Inflammatory macrophage treated with lipopolysaccharide for 4 hours (primary cell): Measurements from ENCODE around the gene CTNND2.

Experiments used
- DNase-seq: peaks from one replicate; pipeline ENCODE4 v3.0.0-alpha.2; 2020

CTNND2 gene

DNA sequence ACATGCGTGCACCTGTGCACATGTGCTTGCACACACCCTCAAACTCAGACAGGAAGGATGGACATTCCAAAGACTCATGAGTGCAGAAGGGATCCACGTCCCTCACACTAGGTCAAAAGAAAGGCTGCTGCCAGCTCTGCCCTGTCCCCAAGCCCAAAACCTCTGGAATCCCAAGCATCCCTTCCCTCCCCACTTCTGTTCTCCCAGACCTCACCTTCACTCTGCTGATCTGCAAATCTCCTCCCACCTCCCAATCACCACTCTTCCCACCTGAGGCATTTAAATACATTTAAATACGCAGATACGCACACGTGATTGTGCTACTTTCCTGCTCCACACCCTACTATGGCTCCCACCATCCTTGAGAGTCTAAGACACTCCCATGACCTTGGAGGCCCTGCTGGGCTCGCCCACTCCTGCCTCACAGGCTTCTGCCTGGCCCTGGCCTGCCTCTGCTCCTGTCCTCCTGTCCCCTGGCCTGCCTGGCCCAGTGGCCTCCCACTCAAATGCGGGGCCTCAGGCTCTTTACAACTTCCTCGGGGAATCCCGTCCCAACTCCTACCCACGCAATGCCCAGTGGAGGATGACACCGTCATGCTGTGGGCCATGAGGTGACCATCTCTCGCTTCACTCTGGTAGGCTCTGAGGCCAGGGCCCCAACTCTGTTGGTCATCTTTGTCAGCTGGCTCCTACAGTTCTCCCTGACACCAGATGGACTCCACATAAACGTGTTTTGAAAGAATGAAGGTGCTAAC lies 664.8 kb downstream of the CTNND2 start:
- peak; percentile 8 for DNase-seq

DNA sequence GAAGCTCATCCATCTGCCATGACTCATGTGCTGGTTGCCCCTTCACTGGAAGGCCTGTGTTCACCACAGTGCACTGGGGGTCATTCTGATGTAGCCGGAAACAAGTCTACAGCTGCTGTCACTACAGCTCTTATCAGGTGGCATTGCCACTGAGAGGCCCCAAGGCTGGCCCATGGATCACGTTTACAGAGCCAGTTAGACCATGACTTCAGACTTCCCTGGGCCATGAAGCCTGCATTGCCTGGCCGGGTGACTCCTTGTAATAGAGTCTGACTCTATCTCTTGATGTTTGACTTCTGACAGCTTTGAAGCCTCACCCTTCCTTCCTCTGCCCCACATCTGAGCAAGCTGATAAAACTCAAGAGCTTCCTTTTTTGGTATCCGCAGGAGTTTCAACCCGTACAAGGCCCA lies 669.7 kb downstream of the CTNND2 start:
- peak; percentile 18 for DNase-seq

DNA sequence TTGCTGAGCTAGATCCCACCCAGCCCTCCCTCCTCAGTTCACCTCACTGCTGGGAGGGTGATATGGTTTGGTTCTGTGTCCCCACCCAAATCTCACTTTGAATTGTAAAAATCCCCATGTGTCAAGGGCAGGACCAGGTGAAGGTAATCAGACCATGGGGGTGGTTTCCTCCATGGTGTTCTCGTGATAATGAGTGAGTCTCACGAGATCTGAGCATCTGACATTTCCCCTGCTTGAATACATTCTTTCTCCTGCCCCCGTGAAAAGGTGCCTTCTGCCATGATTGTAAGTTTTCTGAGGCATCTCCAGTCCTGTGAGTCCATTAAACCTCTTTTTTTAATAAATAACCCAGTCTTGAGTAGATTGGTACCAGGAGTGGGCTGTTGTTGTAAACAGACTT lies 673.4 kb downstream of the CTNND2 start:
- DNase-seq, result no peak

DNA sequence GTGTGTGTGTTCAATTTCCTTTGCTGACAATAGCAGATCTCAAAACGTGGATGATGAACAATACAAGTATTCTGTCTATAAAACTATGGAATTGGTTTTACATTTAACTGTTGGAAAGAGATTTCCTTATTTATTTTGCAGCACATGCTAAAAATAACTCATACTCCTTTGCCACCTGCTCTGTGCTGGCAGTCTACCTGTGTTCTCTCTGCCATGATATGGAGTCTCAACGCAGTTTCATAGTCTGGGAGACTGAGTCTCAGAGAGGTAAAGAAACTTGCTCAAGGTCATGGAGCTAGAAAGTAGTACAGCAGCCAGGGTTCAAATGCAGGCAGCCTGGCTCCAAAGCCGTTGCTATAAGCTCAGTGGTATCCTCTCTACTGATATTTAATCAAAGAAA lies 677.2 kb downstream of the CTNND2 start:
- DNase-seq, result no peak

DNA sequence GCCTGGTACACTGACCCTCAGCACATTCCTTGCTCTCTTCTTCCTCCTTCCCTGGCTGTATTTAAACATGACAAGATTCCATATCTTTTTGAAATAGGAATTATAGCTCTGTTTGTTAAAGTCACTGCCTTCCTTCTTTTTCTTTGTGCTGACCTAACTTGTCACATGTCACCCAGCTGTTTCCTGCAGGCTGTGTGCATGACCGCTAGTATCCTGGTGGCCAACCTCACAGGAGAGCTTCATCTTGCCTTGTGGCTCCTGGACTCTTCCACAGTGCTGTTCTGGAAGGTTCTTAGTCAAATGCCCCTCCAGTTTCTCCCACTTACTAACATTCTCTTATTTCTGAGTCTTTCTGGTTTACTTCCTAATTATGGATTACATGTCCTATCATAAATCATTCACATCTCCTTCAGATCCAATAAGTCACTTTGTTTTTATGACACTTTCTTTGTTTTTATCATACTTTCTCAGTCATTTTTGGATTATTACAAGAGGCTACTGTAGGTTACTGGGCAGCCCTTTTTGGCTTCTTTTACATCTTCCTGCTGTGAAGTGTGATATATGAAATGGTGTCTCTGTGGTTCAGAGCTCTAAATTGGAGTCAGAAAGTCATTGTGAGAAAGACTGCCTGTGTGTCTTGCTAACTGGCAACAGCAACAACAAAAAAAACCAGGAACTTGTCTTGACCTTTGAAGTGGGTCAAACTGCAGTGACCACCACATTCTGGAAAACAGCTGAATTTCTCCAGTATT lies 679.6 kb downstream of the CTNND2 start:
- peak; percentile 6 for DNase-seq

DNA sequence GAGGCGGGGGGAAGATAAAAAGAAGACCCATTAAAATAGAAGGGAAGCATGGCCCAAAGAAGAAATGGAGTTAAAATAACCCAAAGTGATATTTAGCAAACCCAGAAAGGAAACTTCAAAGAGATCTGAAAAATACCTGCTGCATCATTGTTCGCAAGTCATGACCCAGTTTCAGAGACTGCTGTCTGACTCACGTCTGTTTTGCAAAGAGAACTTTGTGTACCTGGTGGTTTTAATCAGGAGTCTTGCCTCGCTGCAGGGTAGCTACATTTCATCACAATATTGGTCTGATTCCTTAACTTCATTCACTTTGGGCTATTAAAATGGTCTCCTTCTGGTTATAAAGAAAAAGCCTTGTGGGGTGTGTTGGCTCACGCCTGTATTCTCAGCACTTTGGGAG lies 682.1 kb downstream of the CTNND2 start:
- DNase-seq, result no peak

DNA sequence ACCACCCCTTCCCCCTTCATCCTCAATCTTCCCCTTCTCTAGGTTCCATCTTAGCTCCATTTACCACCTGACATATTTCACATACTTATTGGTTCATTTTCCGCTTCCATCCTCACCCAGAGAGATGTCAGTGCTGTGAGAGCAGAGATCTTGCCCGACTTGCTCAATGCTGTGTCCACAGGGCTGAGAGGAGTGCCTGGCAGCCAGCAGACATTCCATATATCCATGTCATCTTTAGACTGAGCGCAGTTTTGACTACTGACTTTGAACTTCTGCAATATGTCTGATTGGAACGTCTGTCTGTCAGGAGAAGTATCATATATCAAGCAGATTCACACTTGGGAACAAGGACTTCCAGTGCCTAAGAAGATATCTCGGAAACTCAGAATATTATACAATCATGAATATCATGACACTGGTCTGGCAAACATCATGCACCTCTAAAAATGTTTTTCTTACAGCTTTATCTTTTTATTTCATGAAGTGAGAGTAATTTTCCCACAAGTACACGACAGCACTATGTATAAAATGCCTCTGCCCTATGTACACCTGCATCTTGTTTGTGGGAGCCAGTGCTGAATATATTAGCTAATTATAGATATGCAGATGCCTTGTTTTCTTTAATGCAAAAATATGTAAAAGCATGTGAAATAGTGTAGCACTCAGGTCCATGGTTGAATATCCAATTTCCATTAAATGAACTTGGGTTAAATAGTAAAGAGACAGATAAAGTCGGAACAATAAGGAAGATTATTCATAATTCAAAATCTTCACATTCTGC lies 689.2 kb downstream of the CTNND2 start:
- no peak for DNase-seq

- DNase-seq, result no peak
These were observed 691.5 kb downstream of the CTNND2 start for GRCh38 chr5:11212706-11213105.

GRCh38 chr5:11197726-11198125 lies 706.5 kb downstream of the CTNND2 start:
- DNase-seq, result no peak

- no peak for DNase-seq
These were observed 712.6 kb downstream of the CTNND2 start for GRCh38 chr5:11191673-11192072.

DNA sequence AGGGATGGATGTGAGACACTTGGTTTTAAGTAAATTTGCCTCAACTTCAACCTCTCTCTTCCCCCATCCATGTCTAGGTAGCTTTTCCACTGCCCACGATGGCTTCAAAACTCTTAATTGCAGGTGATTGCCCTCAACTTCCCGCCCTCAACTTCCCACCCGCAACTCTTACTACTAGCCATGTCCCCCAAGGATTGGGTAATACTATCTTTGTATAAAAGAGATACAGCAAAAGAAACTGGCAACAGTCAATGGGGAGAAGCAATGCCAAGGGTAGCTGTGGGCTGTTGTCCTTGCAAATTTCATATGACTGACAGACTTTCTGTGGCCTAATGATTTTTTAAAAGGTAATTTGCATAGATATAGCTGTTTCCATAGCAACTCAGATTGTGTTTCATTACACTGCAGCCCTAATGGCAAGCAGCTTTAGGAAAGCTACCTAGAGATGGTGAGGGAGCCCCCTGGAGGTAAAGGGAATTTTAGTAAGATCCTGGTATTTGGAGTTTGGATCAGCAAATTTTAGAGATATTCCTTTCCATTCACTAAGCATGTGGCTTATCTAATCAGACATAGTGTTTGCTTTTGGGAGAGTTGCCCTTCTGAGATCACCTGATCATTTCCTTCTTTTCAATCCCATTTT lies 721.7 kb downstream of the CTNND2 start:
- peak; percentile 38 for DNase-seq

GRCh38 chr5:11181940-11182339 lies 722.3 kb downstream of the CTNND2 start:
- DNase-seq, result no peak

- DNase-seq, result no peak
These were observed 723.4 kb downstream of the CTNND2 start for GRCh38 chr5:11180890-11181289.

GRCh38 chr5:11177999-11178711 lies 726.1 kb downstream of the CTNND2 start:
- peak; percentile 45 for DNase-seq

DNA sequence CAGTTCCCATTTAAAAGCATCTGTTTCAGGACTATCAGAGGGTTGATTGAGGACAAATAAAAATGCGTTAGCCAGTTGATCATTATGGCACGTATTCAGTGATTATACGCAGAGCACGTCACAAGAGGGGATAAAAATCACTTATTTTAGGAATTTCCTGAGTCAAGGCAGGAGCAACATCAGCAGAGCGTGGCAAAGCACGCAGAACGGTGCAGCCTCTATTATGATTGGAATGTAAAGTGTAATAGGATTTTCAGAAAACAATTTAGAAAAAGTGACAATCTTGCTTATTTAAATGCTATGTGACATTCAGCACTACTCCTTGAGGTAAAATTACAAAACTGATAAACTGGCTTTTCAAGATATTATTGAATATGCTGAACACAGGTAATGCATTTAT lies 729.7 kb downstream of the CTNND2 start:
- DNase-seq, result no peak

- DNase-seq, result no peak
These were observed 731.8 kb downstream of the CTNND2 start for GRCh38 chr5:11172484-11172883.

DNA sequence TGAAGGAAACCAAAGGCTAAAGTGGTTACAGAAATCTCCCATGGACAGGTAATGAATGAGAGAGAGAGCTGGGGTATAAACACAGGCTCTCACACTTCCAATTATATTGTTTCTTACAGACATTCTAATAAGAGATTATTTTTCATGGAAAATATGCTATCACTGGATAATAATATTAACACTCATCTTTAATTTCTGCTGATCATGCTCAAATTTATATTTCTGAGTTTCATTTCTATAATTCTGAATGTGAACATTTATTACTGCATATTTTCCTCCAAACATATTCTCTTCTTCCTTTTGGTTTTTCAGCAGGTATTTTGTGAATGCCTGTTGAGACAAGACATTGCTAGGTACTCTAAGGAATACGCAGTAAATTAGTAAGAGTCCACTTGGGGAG lies 733.0 kb downstream of the CTNND2 start:
- DNase-seq, result no peak

DNA sequence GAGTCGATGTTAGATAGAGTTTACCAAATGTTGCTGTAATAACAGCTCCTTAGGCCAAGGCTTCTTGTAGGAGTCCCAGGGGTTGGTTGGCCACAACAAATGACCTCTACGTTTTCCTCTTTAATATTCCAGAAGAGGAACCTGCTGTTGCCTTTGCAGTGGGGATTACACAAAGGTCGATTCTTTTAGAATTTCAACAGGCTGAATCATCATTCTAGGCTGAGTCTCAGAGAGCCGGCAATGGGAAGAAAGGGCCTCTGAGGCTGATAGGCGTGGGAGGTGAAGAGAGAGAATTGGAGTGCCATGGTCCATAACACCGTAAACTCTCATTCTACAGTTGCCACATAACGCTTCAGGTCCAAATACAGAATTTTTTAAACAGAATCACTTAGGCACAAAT lies 737.3 kb downstream of the CTNND2 start:
- DNase-seq, result peak; percentile 35

- DNase-seq, result no peak
These were observed 739.5 kb downstream of the CTNND2 start for GRCh38 chr5:11164531-11165294.

- DNase-seq, result no peak
These were observed 747.1 kb downstream of the CTNND2 start for GRCh38 chr5:11157132-11157531.

- DNase-seq, result no peak
These were observed 750.4 kb downstream of the CTNND2 start for GRCh38 chr5:11153670-11154382.
